Stomach (tissue), 4 donors: ENCODE results near the gene GPR153.

Experiments
- CTCF ChIP-seq, 7 experiments: fragments of 450-650 bp in 4 of 7; fragments of 200-600 bp in 3 of 7; sonication (generic) in 3 of 7; IDR thresholded peaks; one replicate each; pipeline ENCODE4 v1.5.1; 2016 to 2019; ENCODE audit warnings: antibody characterized with exemption in 7 of 7, control low read depth in 2 of 7, mild to moderate bottlenecking in 1 of 7
- EP300 ChIP-seq: sonication (generic); formaldehyde crosslinking; IDR thresholded peaks from one replicate; pipeline ENCODE4 v1.6.1; 2017; ENCODE audit warnings: antibody characterized with exemption
- POLR2A ChIP-seq, 4 donors: fragments of 450-650 bp; IDR thresholded peaks; one replicate each; pipeline ENCODE4 v1.6.1; 2016; ENCODE audit warnings: antibody characterized with exemption in 4 of 4, control low read depth in 2 of 4, mild to moderate bottlenecking in 1 of 4, moderate library complexity in 1 of 4

- TF ChIP-seq CTCF (IDR thresholded peaks at IDR 0.05) (no peak), POLR2A (IDR thresholded peaks at IDR 0.05) (no peak), EP300 (no peak)
These were observed 414 bp downstream of the GPR153 start for GRCh38 chr1:6260433-6260934.
